ENCODE data around the gene WBP11. TPM values are rescaled to one million over a fixed set of nuclear protein-coding genes. Genes with fewer than 3 reads are reported as not detected.

The WBP11 gene
- total and polyA plus RNA-seq, 9 of the 15 experiments (the other 6 are each of a cell fraction or from before 2014, with no cell fraction given): 7.7 to 60.8 (median 24.6) TPM

DNA sequence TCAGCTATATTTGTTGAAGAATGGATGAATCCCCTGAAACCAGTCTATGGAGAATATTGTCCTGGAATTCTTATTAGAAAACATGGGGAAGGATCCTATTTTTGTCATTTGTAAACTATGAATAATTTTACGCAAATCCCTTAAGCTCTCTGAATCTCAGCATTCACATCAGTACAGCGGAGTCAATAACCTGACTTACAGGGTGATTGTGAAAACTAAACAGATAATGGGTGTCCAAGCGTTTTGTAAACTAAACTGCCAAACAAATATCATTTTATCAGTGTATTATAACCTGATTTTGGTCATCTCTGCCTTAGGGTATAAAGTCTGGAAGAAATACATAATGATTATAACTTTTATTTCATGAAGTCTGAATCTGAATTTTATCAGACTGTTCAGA, 30.1 kb upstream of the WBP11 start (continued):
- TF ChIP-seq, protein P1, sequence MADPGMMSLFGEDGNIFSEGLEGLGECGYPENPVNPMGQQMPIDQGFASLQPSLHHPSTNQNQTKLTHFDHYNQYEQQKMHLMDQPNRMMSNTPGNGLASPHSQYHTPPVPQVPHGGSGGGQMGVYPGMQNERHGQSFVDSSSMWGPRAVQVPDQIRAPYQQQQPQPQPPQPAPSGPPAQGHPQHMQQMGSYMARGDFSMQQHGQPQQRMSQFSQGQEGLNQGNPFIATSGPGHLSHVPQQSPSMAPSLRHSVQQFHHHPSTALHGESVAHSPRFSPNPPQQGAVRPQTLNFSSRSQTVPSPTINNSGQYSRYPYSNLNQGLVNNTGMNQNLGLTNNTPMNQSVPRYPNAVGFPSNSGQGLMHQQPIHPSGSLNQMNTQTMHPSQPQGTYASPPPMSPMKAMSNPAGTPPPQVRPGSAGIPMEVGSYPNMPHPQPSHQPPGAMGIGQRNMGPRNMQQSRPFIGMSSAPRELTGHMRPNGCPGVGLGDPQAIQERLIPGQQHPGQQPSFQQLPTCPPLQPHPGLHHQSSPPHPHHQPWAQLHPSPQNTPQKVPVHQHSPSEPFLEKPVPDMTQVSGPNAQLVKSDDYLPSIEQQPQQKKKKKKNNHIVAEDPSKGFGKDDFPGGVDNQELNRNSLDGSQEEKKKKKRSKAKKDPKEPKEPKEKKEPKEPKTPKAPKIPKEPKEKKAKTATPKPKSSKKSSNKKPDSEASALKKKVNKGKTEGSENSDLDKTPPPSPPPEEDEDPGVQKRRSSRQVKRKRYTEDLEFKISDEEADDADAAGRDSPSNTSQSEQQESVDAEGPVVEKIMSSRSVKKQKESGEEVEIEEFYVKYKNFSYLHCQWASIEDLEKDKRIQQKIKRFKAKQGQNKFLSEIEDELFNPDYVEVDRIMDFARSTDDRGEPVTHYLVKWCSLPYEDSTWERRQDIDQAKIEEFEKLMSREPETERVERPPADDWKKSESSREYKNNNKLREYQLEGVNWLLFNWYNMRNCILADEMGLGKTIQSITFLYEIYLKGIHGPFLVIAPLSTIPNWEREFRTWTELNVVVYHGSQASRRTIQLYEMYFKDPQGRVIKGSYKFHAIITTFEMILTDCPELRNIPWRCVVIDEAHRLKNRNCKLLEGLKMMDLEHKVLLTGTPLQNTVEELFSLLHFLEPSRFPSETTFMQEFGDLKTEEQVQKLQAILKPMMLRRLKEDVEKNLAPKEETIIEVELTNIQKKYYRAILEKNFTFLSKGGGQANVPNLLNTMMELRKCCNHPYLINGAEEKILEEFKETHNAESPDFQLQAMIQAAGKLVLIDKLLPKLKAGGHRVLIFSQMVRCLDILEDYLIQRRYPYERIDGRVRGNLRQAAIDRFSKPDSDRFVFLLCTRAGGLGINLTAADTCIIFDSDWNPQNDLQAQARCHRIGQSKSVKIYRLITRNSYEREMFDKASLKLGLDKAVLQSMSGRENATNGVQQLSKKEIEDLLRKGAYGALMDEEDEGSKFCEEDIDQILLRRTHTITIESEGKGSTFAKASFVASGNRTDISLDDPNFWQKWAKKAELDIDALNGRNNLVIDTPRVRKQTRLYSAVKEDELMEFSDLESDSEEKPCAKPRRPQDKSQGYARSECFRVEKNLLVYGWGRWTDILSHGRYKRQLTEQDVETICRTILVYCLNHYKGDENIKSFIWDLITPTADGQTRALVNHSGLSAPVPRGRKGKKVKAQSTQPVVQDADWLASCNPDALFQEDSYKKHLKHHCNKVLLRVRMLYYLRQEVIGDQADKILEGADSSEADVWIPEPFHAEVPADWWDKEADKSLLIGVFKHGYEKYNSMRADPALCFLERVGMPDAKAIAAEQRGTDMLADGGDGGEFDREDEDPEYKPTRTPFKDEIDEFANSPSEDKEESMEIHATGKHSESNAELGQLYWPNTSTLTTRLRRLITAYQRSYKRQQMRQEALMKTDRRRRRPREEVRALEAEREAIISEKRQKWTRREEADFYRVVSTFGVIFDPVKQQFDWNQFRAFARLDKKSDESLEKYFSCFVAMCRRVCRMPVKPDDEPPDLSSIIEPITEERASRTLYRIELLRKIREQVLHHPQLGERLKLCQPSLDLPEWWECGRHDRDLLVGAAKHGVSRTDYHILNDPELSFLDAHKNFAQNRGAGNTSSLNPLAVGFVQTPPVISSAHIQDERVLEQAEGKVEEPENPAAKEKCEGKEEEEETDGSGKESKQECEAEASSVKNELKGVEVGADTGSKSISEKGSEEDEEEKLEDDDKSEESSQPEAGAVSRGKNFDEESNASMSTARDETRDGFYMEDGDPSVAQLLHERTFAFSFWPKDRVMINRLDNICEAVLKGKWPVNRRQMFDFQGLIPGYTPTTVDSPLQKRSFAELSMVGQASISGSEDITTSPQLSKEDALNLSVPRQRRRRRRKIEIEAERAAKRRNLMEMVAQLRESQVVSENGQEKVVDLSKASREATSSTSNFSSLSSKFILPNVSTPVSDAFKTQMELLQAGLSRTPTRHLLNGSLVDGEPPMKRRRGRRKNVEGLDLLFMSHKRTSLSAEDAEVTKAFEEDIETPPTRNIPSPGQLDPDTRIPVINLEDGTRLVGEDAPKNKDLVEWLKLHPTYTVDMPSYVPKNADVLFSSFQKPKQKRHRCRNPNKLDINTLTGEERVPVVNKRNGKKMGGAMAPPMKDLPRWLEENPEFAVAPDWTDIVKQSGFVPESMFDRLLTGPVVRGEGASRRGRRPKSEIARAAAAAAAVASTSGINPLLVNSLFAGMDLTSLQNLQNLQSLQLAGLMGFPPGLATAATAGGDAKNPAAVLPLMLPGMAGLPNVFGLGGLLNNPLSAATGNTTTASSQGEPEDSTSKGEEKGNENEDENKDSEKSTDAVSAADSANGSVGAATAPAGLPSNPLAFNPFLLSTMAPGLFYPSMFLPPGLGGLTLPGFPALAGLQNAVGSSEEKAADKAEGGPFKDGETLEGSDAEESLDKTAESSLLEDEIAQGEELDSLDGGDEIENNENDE (IDR thresholded peaks at IDR 0.05; ENCODE audit: low read depth, low read length): no peak
- TF ChIP-seq KLF6 (CRISPR knock-in tag; IDR thresholded peaks at IDR 0.05; ENCODE audit: borderline replicate concordance) (no peak), KLF10 (CRISPR knock-in tag; IDR thresholded peaks at IDR 0.05) (no peak), NR1H2 (CRISPR knock-in tag; IDR thresholded peaks at IDR 0.05) (no peak), ZBTB17 (CRISPR knock-in tag; IDR thresholded peaks at IDR 0.05) (no peak)
